Astrocyte of the cerebellum (primary cell): ENCODE data around the gene MAB21L2.
"Not testable (repeated sequence)": the region's sequence is repeated elsewhere in the genome, so short reads cannot be mapped to it uniquely, and the experiment has no call there.

ENCODE experiments used
- DNase-seq: peaks from one replicate; pipeline ENCODE4 v3.0.0-alpha.2; 2011; ENCODE audit warnings: low read depth
- H3K4me3 ChIP-seq: 2 replicates; pipeline ENCODE4 v1.5.1; 2011; ENCODE audit warnings: mild to moderate bottlenecking, low read depth, low read length, moderate library complexity
- CTCF ChIP-seq: IDR thresholded peaks from 2 replicates; pipeline ENCODE4 v1.5.1; 2012; ENCODE audit warnings: low read length, low read depth, moderate library complexity, mild to moderate bottlenecking; ENCODE audit errors: missing control alignments
- in situ Hi-C: cut with HindIII; loops from 2 replicates; pipeline ENCODE4 v1.10.0; 2017; ENCODE audit warnings: low sequenced_read_pairs

Gene MAB21L2

GRCh38 chr4:150582146-150582872, at the start of gene MAB21L2:
Gene MAB21L2, plus strand, starts transcription at chr4:150582151. Its CDS starts 879 bp downstream, at chr4:150583030.
- no peak for DNase-seq
- peak within 1 kb of the TSS; percentile 67 for H3K4me3 ChIP-seq
- no peak for TF ChIP-seq CTCF
- in situ Hi-C loops: loop anchor here (25.0 kb wide), 1 partner anchor 295 kb away; no protein-coding TSS in a partner anchor

- TF ChIP-seq CTCF: no peak
- H3K4me3 ChIP-seq: no peak overlapping the region
- in situ Hi-C loops: no loop called here
- DNase-seq: no peak
These were observed 48.3 kb upstream of the MAB21L2 start for GRCh38 chr4:150533673-150534072.

DNA sequence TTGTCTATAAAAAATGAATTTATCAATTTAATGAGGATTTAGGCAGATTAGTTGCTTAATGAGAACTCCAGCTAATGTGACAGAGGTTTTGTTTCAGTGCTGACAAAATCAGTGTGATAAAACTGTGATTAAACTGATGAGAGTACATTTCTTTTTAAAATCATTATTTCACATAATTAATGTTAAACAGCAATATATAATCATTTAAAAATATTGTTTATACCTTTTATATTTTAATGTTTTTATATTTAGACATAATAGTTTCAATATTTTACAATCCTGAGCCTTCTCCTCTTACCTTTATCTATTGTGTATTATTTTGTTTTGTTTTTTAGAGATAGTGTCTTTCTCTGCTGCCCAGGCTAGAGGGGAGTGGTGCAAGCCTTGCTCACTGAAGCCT, 47.1 kb upstream of the MAB21L2 start:
- DNase-seq: no peak
- in situ Hi-C loops: no loop called here
- no peak overlapping the region for H3K4me3 ChIP-seq
- TF ChIP-seq CTCF: no peak

DNA sequence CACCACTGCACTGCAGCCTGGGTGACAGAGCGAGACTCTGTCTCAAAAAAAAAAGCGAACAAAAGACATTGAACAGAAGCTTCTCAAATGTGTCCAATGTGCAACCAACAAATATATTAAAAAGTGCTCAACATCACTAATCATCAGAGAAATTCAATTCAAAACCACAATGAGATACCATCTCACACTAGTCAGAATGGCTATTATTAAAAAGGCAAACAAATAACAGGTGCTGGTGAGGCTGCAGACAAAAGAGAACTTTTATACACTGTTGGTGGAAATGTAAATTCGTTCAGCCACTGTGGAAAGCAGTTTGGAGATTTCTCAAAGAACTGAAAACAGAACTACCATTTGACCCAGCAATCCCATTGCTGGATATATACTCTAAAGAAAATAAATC, 44.0 kb upstream of the MAB21L2 start:
- in situ Hi-C loops, H3K4me3 ChIP-seq, DNase-seq: not testable (repeated sequence)

DNA sequence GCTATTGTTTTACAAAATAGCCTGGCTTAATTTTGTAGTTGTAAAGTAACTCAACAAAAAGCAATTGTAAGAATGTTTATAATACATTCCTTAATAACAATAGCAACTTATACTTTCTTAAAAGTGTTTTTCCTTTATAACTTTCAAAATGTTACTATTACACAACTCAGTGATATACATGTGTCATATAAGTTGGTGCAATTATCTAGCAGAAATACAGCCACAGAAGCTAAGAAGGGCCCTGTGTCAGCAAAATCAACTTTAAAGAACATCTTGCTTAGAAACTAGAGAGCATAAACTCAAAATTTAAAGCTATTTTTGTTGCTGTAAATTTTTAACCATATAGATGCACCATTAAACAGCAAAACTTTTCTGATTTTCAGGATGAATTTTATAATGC, 41.4 kb upstream of the MAB21L2 start:
- DNase-seq: no peak
- H3K4me3 ChIP-seq: no peak overlapping the region
- no peak for TF ChIP-seq CTCF
- in situ Hi-C loops: no loop called here

DNA sequence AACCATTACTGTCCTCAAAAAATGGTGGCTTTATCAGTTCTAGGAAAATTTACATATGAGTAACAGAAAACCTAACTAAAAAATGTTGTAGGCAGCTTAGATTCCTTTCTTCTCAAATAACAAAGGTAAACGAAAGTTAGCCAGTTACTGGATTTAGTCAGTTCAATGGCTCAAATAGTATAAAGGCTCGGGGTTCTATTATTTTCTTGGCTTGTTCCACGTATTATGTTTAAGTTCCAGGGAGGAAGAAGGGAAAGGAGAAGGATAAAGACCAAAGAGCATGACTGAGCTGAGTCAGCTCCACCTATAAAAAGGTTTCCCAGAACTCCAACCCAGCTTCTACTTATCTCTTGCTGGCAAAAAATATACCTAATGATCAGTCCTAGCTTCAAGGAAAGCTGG, 41.0 kb upstream of the MAB21L2 start:
- in situ Hi-C loops: no loop called here
- TF ChIP-seq CTCF: no peak
- H3K4me3 ChIP-seq: no peak overlapping the region
- DNase-seq: no peak

DNA sequence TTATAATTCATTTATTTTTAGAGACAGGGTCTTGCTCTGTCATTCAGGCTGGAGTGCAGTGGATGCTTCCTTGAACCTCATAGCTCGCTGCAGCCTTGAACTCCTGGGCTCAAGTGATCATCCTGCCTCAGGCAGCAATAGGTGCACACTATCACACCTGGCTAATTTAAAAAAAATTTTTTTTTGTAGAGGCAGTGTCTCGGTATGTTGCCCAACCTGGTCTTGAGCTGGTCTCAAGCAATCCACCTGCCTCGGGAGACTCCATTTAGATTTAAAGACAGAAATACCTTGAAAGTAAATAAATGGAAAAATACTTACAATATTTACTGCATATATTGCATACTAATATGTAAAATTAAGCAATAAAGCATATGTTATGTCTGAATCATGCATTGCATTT, 40.3 kb upstream of the MAB21L2 start:
- in situ Hi-C loops: no loop called here
- H3K4me3 ChIP-seq: no peak overlapping the region
- DNase-seq: no peak
- TF ChIP-seq CTCF: no peak
